NCI-H2107 treated with DMSO at 0.1 percent for 48 hours (cell line): ENCODE data around the gene CAMTA2.
A peak's percentile ranks its signal among the peaks of the same experiment; 100 is the strongest.

ENCODE experiments used
- DNase-seq: peaks from one replicate; lab custom pipeline; 2025; ENCODE audit not compliant: unreplicated experiment; lab: John Stamatoyannopoulos, UW

The CAMTA2 gene

GRCh38 chr17:4969551-4970173 is 17.8 kb downstream of the CAMTA2 start:
- DNase-seq = no peak

DNA sequence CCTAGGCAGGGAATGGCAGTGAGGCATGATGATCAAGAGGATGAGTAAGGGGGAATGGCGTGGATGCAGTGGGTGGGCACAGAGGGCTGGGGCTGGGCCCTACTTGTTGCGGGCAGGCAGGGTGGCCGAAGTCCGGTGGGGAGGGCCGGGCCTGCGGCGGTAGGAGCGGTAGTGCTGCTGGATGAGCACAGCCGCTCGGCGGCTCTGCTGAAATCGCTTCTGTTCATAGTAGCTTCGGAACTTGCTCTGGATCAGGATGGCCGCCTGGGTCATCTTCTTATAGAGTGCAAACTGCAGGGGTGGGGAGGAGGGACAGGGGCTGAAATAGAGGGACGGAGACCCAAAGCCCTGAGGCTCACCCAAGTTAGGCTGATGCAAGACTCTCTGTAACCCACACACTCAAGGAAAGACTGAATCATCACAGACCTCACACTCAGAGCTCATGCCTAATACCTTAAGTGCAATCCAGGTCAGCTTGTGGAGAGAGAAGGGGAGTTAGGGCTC is 18.4 kb downstream of the CAMTA2 start:
- no peak for DNase-seq

GRCh38 chr17:4968486-4969046 is 18.9 kb downstream of the CAMTA2 start:
- DNase-seq = no peak

DNA sequence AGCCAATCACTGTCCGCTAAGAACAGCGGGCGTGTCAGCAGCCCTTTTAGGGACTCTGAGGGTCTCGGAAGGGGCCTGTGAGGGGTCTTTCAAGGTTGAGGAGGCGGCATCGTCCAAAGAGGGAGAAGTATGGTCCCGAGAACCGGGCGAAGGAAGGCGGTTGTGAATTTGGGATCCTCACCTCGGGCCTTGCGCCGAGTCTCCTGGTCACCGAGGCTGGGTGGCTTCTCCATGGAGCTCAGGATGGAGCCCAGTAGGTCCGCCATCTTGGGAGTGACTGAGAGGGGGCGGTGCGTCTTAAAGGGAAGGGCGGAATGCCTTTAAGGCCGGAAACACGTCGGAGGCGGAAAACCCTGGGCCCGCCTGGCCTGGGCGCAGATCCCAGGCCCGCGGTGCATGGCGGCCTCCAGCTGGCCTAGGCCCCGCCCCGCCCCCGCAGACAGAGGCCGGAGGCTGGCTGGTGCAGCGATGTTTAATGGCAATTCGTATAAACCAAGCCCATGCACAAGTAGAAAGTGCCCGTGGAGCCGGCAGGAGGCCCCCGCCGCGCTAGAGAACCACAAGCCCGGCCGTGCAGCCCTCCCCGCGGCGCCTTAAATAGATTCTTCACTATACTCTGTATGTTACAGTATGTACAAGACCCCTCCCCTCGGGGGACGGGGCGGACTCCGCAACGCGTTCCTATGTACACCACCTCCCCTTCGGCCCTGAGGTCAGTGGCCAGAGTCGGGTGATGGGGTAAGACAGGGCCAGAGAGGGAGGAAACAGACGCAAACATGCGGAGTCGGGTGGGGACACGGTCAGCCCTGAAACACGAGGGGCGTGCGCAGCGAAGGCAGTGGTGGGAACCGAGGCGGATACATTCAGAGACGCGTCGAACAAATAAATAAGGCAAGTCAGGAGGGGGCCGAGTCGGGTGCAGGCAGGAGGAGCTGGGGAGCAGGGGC is 19.7 kb downstream of the CAMTA2 start, which contains the start of gene SPAG7:
TSS of gene SPAG7 (minus strand) at position 279 of the 947 bp plus-strand sequence. CDS start at position 266, 13 bp downstream.
- DNase-seq = peak; percentile 72

- DNase-seq = peak; percentile 97
Observed at GRCh38 chr17:4966844-4967538, 20.5 kb downstream of the CAMTA2 start.

DNA sequence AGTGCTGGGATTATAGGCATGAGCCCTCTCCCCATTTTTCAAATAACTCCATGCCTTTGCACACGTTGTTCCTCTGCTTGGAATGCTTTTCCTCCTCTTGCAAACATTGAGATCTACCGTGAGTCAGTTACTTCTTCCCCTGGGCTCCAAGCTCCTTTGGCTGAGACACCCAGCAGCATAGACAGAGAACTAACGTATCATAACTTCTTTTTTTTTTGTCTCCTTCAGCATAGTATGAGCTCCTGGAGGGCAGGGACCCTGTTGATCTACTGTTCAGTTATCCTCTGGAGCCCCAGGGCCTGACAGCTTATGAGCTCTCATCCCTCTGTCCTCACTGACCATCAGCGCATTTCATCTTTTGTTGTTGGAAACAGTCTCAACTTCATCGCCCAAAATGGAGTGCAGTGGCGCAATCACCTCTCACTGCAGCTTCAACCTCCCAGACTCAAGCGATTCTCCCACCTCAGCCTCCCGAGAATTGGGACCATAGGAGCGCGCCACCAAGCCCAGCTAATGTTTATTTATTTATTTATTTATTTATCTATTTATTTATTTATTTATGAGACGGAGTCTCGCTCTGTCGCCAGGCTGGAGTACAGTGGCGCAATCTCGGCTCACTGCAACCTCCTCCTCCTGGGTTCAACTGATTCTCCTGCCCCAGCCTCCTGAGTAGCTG is 22.0 kb downstream of the CAMTA2 start:
- no peak for DNase-seq

DNA sequence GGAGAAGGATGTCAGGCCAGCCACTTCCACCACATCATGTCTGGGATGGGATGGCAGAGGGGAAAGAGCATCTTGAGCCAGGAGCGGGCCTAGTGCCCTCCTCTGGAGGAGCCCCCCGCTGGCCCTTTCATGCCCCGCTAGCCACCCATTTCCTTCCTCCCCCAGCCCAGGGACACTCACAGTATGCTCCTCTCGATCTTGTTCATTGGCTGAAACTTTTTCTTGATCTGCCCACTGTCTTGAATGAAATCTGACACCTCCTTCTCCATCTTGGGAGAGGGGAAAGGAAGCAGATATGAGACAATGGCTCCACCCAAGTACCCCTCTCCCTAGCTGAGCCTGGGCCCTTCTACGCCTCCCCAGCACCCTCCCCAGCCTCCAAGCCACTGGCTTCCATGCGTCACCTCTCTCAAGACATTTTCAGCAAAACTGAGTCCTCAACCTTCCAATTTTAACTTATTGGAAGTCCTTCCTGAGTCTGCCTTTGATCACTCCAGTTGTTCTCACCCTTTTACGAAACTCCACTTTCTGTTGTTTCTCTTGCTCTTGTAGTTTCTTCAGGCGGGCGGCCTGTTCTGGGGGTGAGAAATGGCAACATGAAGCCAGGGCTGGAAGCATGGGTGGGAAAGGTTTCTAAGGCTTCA is 27.1 kb downstream of the CAMTA2 start:
- no peak for DNase-seq

- no peak for DNase-seq
Observed at GRCh38 chr17:4959261-4959965, 28.1 kb downstream of the CAMTA2 start.

DNA sequence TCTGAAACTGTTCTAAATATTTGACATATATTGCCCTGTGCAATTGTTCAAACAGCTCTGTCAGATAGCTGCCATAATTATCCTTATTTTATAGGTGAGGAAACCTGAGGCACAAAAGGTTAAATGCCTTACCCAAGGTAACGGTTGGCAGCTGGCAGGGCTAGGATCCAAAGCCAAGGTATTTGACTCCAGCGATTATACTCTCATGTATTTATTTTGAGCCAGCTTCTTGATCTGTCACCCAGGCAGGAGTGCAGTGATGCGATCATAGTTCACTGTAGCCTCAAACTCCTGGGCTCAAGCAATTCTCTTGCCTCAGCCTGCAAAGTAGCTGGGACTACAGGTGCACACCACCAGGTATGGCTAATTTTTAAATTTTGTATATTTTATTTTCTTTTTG is 29.4 kb downstream of the CAMTA2 start:
- peak; percentile 7 for DNase-seq

DNA sequence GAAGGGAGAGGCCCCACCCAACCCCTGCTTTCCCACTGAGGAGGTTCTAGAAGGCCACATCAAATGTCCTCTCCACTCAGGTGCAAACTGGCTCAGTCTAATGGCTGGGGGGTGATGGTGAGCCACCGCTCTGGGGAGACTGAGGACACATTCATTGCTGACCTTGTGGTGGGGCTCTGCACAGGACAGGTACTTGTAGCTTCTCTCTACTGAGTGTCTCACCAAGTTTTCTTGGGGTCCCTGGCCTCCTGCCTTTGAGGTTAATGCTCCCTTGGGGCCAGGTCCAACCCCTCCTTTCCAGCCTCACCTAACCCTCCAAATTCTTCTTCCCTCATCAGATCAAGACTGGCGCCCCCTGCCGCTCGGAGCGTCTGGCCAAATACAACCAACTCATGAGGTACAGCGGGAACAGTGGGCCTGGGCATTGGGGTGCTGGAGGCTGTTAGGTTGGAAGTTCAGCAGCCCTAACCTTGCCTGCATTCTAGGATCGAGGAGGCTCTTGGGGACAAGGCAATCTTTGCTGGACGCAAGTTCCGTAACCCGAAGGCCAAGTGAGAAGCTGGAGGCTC is 30.9 kb downstream of the CAMTA2 start:
- DNase-seq = no peak

DNA sequence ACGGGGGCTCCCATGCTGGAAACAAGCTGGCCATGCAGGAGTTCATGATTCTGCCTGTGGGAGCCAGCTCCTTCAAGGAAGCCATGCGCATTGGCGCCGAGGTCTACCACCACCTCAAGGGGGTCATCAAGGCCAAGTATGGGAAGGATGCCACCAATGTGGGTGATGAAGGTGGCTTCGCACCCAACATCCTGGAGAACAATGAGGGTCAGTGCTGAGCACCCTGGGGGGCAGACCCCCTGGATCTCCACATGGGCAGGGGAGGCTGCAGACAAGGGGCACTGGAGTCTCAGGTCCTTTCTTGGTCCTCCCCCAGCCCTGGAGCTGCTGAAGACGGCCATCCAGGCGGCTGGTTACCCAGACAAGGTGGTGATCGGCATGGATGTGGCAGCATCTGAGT is 32.4 kb downstream of the CAMTA2 start:
- DNase-seq = no peak

DNA sequence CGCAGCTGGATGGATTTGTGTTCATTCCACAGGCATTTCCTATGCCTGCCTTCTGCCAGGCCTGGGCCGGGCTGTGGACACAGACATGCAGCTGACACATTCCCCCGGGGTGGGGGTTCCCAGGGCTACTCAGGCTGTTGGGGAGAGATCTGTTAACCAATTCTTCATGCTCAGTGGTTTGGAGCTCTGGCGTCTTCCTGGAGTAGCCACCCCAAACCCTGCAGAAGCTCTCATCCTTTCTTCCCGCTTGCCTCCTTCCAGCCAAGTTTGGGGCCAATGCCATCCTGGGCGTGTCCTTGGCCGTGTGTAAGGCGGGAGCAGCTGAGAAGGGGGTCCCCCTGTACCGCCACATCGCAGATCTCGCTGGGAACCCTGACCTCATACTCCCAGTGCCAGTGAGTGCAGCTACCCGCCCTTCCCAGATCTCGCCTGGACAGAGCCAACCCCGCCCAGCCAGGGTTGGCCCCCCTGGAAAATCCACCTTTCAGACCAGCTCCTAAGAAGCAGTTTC is 34.0 kb downstream of the CAMTA2 start:
- no peak for DNase-seq

GRCh38 chr17:4951486-4951885 is 36.0 kb downstream of the CAMTA2 start:
- no peak for DNase-seq

DNA sequence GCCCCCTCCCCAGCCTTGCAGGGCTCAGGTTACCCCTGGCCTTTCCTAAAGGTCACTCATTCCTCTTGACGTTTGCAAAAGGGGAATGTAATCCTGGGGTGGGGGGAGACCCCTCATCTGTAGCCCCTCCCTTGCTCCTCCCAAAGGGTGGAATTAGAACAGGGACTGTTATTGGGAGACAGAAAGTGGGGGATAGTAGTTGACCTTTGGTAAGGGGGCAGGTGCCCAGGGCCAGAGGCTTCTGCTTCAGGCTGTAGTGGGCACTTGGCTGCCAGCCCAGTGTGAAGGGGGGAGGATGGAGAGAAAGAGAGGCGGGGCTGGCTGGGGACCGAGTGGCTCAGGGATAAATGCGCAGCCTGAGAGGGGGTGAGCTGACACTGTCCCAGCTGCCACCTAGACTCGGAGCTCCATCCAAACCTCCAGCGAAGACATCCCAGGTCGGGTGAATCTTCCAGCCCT is 36.7 kb downstream of the CAMTA2 start, which contains the start of gene ENO3:
TSS of gene ENO3 (plus strand) at position 374 of the 459 bp plus-strand sequence. CDS start 711 bp downstream, outside the sequence.
- no peak for DNase-seq

- DNase-seq = no peak
Observed at GRCh38 chr17:4950075-4950745, 37.3 kb downstream of the CAMTA2 start.

- DNase-seq = no peak
Observed at GRCh38 chr17:4949321-4950074, 38.0 kb downstream of the CAMTA2 start.

DNA sequence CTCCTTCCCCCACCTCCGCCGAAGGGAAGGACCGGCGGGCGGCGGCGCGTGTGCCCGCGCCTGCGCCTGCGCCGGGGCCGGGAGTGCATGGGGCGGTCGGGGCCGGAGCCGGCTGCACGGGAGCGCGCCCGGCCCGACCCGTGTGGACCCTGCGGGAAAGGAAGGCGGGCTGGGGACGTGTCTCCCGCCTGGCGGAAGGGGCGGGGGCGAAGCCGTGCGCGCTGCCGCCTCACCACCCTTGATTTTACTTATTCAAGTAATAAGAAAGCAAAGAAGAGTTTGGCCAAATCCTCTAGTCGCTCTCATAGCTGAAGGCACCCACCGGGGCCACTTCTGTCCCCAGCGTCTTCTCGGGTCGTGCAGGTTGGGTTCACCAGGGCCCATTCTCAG is 38.5 kb downstream of the CAMTA2 start:
- no peak for DNase-seq
